OCI-LY3 (cell line): ENCODE measurements around the gene MFSD6.

ENCODE experiments used
- H2AFZ ChIP-seq: fragments of 200-600, 300-600 bp; shearing (Covaris generic); 2 replicates; pipeline ENCODE4 v1.6.0; 2014; ENCODE audit warnings: antibody characterized with exemption, low read depth, low read length
- H3K27ac ChIP-seq: fragments of 200-600, 300-600 bp; sonication (generic); 2 replicates; pipeline ENCODE4 v1.5.1; 2014; ENCODE audit warnings: mild to moderate bottlenecking, low read length, moderate library complexity, mixed read lengths
- H3K27me3 ChIP-seq: fragments of 200-600, 300-600 bp; sonication (generic); 2 replicates; pipeline ENCODE4 v1.6.1; 2014; ENCODE audit warnings: low read depth, low read length, mixed read lengths
- H3K36me3 ChIP-seq: fragments of 200-600, 300-600 bp; sonication (generic); replicated peaks from 2 replicates; pipeline ENCODE3; 2014; ENCODE audit warnings: low read depth, low read length, mixed read lengths
- H3K4me1 ChIP-seq: fragments of 300-600, 200-600 bp; sonication (generic); 2 replicates; pipeline ENCODE4 v1.6.1; 2014; ENCODE audit warnings: low read length, mixed read lengths
- H3K4me2 ChIP-seq: fragments of 200-600, 300-600 bp; sonication (generic); 2 replicates; pipeline ENCODE4 v1.6.1; 2014; ENCODE audit warnings: low read length, mixed read lengths
- H3K4me3 ChIP-seq: fragments of 300-600, 200-600 bp; sonication (generic); 2 replicates; pipeline ENCODE4 v1.5.1; 2014; ENCODE audit warnings: antibody characterized with exemption, mild to moderate bottlenecking, low read length, moderate library complexity
- H3K79me2 ChIP-seq: fragments of 300-600, 200-600 bp; shearing (Covaris generic); 2 replicates; pipeline ENCODE4 v1.6.1; 2014; ENCODE audit warnings: mild to moderate bottlenecking, low read length, mixed read lengths
- H3K9ac ChIP-seq: fragments of 300-600, 200-600 bp; shearing (Covaris generic); 2 replicates; pipeline ENCODE4 v1.6.0; 2014; ENCODE audit warnings: mild to moderate bottlenecking, low read length, moderate library complexity
- H3K9me3 ChIP-seq: fragments of 200-600, 300-600 bp; shearing (Covaris generic); 2 replicates; pipeline ENCODE4 v1.6.1; 2014; ENCODE audit warnings: low read length, mixed read lengths; ENCODE audit not compliant: insufficient read depth
- H4K20me1 ChIP-seq: fragments of 200-600, 300-600 bp; sonication (generic); 2 replicates; pipeline ENCODE4 v1.6.1; 2016; ENCODE audit warnings: low read length, mixed read lengths; ENCODE audit not compliant: insufficient read depth
- CTCF ChIP-seq: fragments of 200-600, 300-600 bp; sonication (generic); IDR thresholded peaks from 2 replicates; pipeline ENCODE4 v1.5.1; 2014; ENCODE audit warnings: antibody characterized with exemption, low read length, low read depth
- EZH2phosphoT487 ChIP-seq: fragments of 200-600 bp; shearing (Covaris generic); IDR thresholded peaks from 2 replicates; pipeline ENCODE4 v1.6.1; 2018; ENCODE audit warnings: antibody characterized with exemption, mixed run types, low read depth

MFSD6 gene

GRCh38 chr2:190413421-190413820 is 5.3 kb downstream of the MFSD6 start:
- H3K4me3 ChIP-seq, result no peak overlapping the region
- H3K9ac ChIP-seq, result no peak overlapping the region
- no peak overlapping the region for H3K4me2 ChIP-seq
- peaks cover 15% of the 10 kb centered on the region for H3K4me1 ChIP-seq
- H3K9me3 ChIP-seq, result no peaks in the 10 kb centered on the region
- H2AFZ ChIP-seq, result no peak overlapping the region
- H3K79me2 ChIP-seq, result peaks cover 3% of the 10 kb centered on the region
- no peaks in the 10 kb centered on the region for H3K27me3 ChIP-seq
- TF ChIP-seq CTCF, result no peak
- no peak for TF ChIP-seq EZH2phosphoT487
- no peaks in the 10 kb centered on the region for H3K36me3 ChIP-seq
- H4K20me1 ChIP-seq, result no peaks in the 10 kb centered on the region
- no peak overlapping the region for H3K27ac ChIP-seq

- Histone ChIP-seq H3K4me1 (peaks cover 5% of the 10 kb centered on the region; the same call in 1 of the 2 replicates), H2AFZ (no peak overlapping the region), H3K27me3 (no peaks in the 10 kb centered on the region)
Observed at GRCh38 chr2:190415251-190415650, 7.1 kb downstream of the MFSD6 start.

GRCh38 chr2:190415794-190416775 is 7.9 kb downstream of the MFSD6 start:
- TF ChIP-seq CTCF (no peak), EZH2phosphoT487 (no peak)
- Histone ChIP-seq H3K9me3 (no peaks in the 10 kb centered on the region), H3K4me2 (no peak overlapping the region), H3K27me3 (no peaks in the 10 kb centered on the region), H3K4me1 (peaks cover 5% of the 10 kb centered on the region; the same call in 1 of the 2 replicates), H3K4me3 (no peak overlapping the region), H3K9ac (no peak overlapping the region), H4K20me1 (no peaks in the 10 kb centered on the region), H3K27ac (no peak overlapping the region), H3K79me2 (no peaks in the 10 kb centered on the region), H3K36me3 (no peaks in the 10 kb centered on the region), H2AFZ (no peak overlapping the region)

More at GRCh38 chr2:190415251-190415650, 7.1 kb downstream of the MFSD6 start:
- Histone ChIP-seq H4K20me1 (no peaks in the 10 kb centered on the region), H3K9me3 (no peaks in the 10 kb centered on the region), H3K79me2 (no peaks in the 10 kb centered on the region; the same call in 1 of the 2 replicates), H3K9ac (no peak overlapping the region), H3K4me3 (no peak overlapping the region), H3K4me2 (no peak overlapping the region), H3K36me3 (no peaks in the 10 kb centered on the region), H3K27ac (no peak overlapping the region)
- no peak for TF ChIP-seq EZH2phosphoT487
- TF ChIP-seq CTCF, result no peak

- H3K4me1 ChIP-seq, result no peaks in the 10 kb centered on the region
- no peaks in the 10 kb centered on the region for H3K79me2 ChIP-seq
- no peak overlapping the region for H3K4me3 ChIP-seq
- H2AFZ ChIP-seq, result no peak overlapping the region
- H3K4me2 ChIP-seq, result no peak overlapping the region
- no peaks in the 10 kb centered on the region for H3K36me3 ChIP-seq
- no peak overlapping the region for H3K9ac ChIP-seq
- H4K20me1 ChIP-seq, result no peaks in the 10 kb centered on the region
- no peak overlapping the region for H3K27ac ChIP-seq
- no peaks in the 10 kb centered on the region for H3K9me3 ChIP-seq
- TF ChIP-seq EZH2phosphoT487, result no peak
- TF ChIP-seq CTCF, result no peak
- H3K27me3 ChIP-seq, result no peaks in the 10 kb centered on the region
Observed at GRCh38 chr2:190417045-190417842, 9.1 kb downstream of the MFSD6 start.
